CD14-positive monocyte (primary cell): ENCODE data around the gene SLC25A26. TPM values are rescaled to one million over a fixed set of nuclear protein-coding genes. Genes with fewer than 3 reads are reported as not detected.

Experiments used
- DNase-seq, 3 donors: peaks; one replicate each; pipeline ENCODE4 v3.0.0-alpha.2; 2011 to 2022
- H2AFZ ChIP-seq: 2 replicates; pipeline ENCODE4 v1.6.0; 2012; ENCODE audit warnings: mild to moderate bottlenecking, low read depth, low read length, inconsistent platforms; ENCODE audit not compliant: insufficient read depth, poor library complexity, severe bottlenecking
- H3K27ac ChIP-seq, 2 donors: 1 replicate in 1 of 2; 2 replicates in 1 of 2; pipeline ENCODE4 v1.5.1; 2012 to 2013; ENCODE audit warnings: low read length in 2 of 2, control low read depth in 1 of 2, inconsistent platforms in 1 of 2, low read depth in 1 of 2, mild to moderate bottlenecking in 1 of 2
- H3K27me3 ChIP-seq, 2 donors: one replicate each; pipeline versions ENCODE4 v1.6.0 to v1.6.1; 2011 to 2013; ENCODE audit warnings: low read length in 2 of 2; ENCODE audit not compliant: control insufficient read depth in 2 of 2, insufficient read depth in 2 of 2
- H3K36me3 ChIP-seq, 2 donors: replicated peaks in 1 of 2; 1 replicate in 1 of 2; 2 replicates in 1 of 2; pipeline versions ENCODE4 v1.5.1 to v1.6.1; 2012 to 2013; ENCODE audit warnings: low read length in 2 of 2, control low read depth in 1 of 2, inconsistent platforms in 1 of 2, mild to moderate bottlenecking in 1 of 2; ENCODE audit not compliant: insufficient read depth in 2 of 2, control insufficient read depth in 1 of 2
- H3K4me1 ChIP-seq, 2 donors: 1 replicate in 1 of 2; 2 replicates in 1 of 2; pipeline versions ENCODE4 v1.5.1 to v1.6.1; 2012 to 2013; ENCODE audit warnings: low read length in 2 of 2, control low read depth in 1 of 2, inconsistent platforms in 1 of 2, mild to moderate bottlenecking in 1 of 2, moderate library complexity in 1 of 2; ENCODE audit not compliant: insufficient read depth in 2 of 2, control insufficient read depth in 1 of 2
- H3K4me2 ChIP-seq: replicated peaks from 2 replicates; pipeline ENCODE3; 2012; ENCODE audit warnings: low read length, moderate library complexity, mild to moderate bottlenecking; ENCODE audit not compliant: poor library complexity, severe bottlenecking; ENCODE audit errors: extremely low read depth
- H3K4me3 ChIP-seq, 3 experiments: fragments of 200-600 bp in 1 of 3; sonication (generic) in 1 of 3; replicated peaks in 1 of 3; 1 replicate in 2 of 3; 2 replicates in 1 of 3; pipeline ENCODE4 v1.5.1; 2011 to 2013; ENCODE audit warnings: low read length in 3 of 3, mild to moderate bottlenecking in 3 of 3, control low read depth in 2 of 3, low read depth in 2 of 3, inconsistent platforms in 1 of 3, moderate library complexity in 1 of 3
- H3K79me2 ChIP-seq: 2 replicates; pipeline ENCODE4 v1.6.0; 2012; ENCODE audit warnings: mild to moderate bottlenecking, control low read depth, inconsistent platforms, low read length, moderate library complexity; ENCODE audit not compliant: insufficient read depth
- H3K9ac ChIP-seq: 2 replicates; pipeline ENCODE4 v1.6.0; 2017; ENCODE audit warnings: low read length, mild to moderate bottlenecking; ENCODE audit not compliant: insufficient read depth, poor library complexity, severe bottlenecking
- H3K9me3 ChIP-seq, 2 donors: replicated peaks in 1 of 2; 1 replicate in 1 of 2; 2 replicates in 1 of 2; pipeline versions ENCODE4 v1.5.1 to v1.6.1; 2012 to 2013; ENCODE audit warnings: low read length in 2 of 2, control low read depth in 1 of 2; ENCODE audit not compliant: control insufficient read depth in 1 of 2, insufficient read depth in 1 of 2
- H4K20me1 ChIP-seq: 2 replicates; pipeline ENCODE4 v1.6.0; 2012; ENCODE audit warnings: mild to moderate bottlenecking, low read length, control low read depth, moderate library complexity; ENCODE audit not compliant: insufficient read depth
- H3K27ac Mint-ChIP-seq, 7 donors: one replicate each; pipeline ENCODE4 v1.8.0; 2020; ENCODE audit warnings: mild to moderate bottlenecking in 7 of 7, mixed read lengths in 7 of 7, moderate library complexity in 6 of 7, inconsistent platforms in 2 of 7
- H3K27me3 Mint-ChIP-seq, 3 donors: one replicate each; pipeline ENCODE4 v1.8.0; 2021 to 2022; ENCODE audit warnings: low read depth in 3 of 3, mild to moderate bottlenecking in 3 of 3, mixed read lengths in 3 of 3, moderate library complexity in 3 of 3, inconsistent platforms in 1 of 3
- H3K36me3 Mint-ChIP-seq, 2 donors: one replicate each; pipeline ENCODE4 v1.8.0; 2020; ENCODE audit warnings: mixed read lengths in 2 of 2, inconsistent platforms in 1 of 2, mild to moderate bottlenecking in 1 of 2
- H3K4me1 Mint-ChIP-seq: one replicate; pipeline ENCODE4 v1.8.0; 2020; ENCODE audit warnings: mild to moderate bottlenecking, mixed read lengths
- H3K4me3 Mint-ChIP-seq, 2 donors: one replicate each; pipeline ENCODE4 v1.8.0; 2020; ENCODE audit warnings: mild to moderate bottlenecking in 2 of 2, mixed read lengths in 2 of 2, moderate library complexity in 1 of 2
- H3K9me3 Mint-ChIP-seq, 7 donors: one replicate each; pipeline ENCODE4 v1.8.0; 2020 to 2022; ENCODE audit warnings: mixed read lengths in 7 of 7, mild to moderate bottlenecking in 6 of 7, moderate library complexity in 6 of 7, inconsistent platforms in 2 of 7
- CTCF ChIP-seq: fragments of 200-600 bp; IDR thresholded peaks from one replicate; pipeline ENCODE4 v1.8.0; 2022; ENCODE audit warnings: antibody characterized with exemption, mild to moderate bottlenecking
- WGBS: methylation state at CpG from one replicate; pipeline ENCODE4 v1.1.5; 2013; ENCODE audit warnings: missing lambda C conversion rate; ENCODE audit not compliant: insufficient coverage; 5-methylcytosine and 5-hydroxymethylcytosine counted together
- intact Hi-C, 2 donors: fragments of 100-400 bp; cut with micrococcal nuclease; formaldehyde crosslinking; loops; one replicate each; pipeline versions ENCODE4 v1.15.0 to v1.15.1; 2023
- polyA plus RNA-seq, 3 donors: library from polyadenylated mRNA; depleted of rRNA in 1 of 3; unstranded in 2 of 3; stranded (reverse) in 1 of 3; fragments of 300-500 nt in 2 of 3; fragments of >200 nt in 1 of 3; fragmentation: Illumina TruSeq in 2 of 3; gene quantifications; 1 replicate in 2 of 3; 2 replicates in 1 of 3; pipeline ENCODE4 v1.2.3, GENCODE V29; 2012 to 2021

SLC25A26 gene
- polyA plus RNA-seq, 3 donors: 11.6 to 23.0 (median 14.4) TPM

GRCh38 chr3:66267906-66268305 lies 47.1 kb downstream of the SLC25A26 start:
- no peak overlapping the region for H3K4me3 Mint-ChIP-seq
- no peaks in the 10 kb centered on the region for H3K36me3 ChIP-seq
- no peaks in the 10 kb centered on the region for H3K4me1 ChIP-seq
- H3K4me2 ChIP-seq: no peak overlapping the region
- peaks cover 0 to 2% (median 0%) of the 10 kb centered on the region in 7 donors for H3K9me3 Mint-ChIP-seq
- H3K27ac ChIP-seq: no peak overlapping the region
- TF ChIP-seq CTCF: no peak
- H3K9ac ChIP-seq: no peak overlapping the region
- no peak overlapping the region for H3K4me3 ChIP-seq
- H3K27me3 Mint-ChIP-seq: no peaks in the 10 kb centered on the region
- H3K36me3 Mint-ChIP-seq: peaks cover 11 to 14% of the 10 kb centered on the region in 2 donors
- H4K20me1 ChIP-seq: no peaks in the 10 kb centered on the region
- WGBS: no CpG with 5 or more reads among the region's 5 CpGs
- intact Hi-C loops: no loop called here
- H3K79me2 ChIP-seq: no peaks in the 10 kb centered on the region
- H2AFZ ChIP-seq: no peak overlapping the region
- H3K9me3 ChIP-seq: no peaks in the 10 kb centered on the region
- DNase-seq: no peak
- no peaks in the 10 kb centered on the region for H3K27me3 ChIP-seq
- H3K27ac Mint-ChIP-seq: no peak overlapping the region
- no peaks in the 10 kb centered on the region for H3K4me1 Mint-ChIP-seq

DNA sequence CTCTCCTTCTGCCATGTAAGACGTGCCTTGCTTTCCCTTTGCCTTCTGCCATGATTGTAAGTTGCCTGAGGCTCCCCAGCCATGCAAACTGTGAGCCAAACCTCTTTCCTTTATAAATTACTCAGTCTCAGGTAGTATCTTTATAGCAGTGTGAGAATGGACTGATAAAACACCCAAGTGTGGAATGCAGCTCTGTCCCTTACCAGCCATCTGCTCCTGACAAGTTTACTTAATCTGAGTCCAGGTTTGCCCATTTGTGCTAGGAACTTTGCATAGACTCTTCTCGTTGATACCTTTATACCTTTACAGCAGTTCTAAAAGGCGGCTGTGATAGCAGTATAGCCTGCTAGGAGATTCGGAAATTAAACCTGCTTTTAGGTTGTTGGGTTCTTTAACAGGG lies 48.1 kb downstream of the SLC25A26 start:
- no peak for DNase-seq
- Mint-ChIP-seq H3K36me3 (peaks cover 11 to 13% of the 10 kb centered on the region in 2 donors), H3K4me1 (no peaks in the 10 kb centered on the region), H3K4me3 (no peak overlapping the region), H3K27me3 (no peaks in the 10 kb centered on the region), H3K27ac (no peak overlapping the region), H3K9me3 (peaks cover 0 to 2% (median 0%) of the 10 kb centered on the region in 7 donors)
- no peak overlapping the region for H3K4me3 ChIP-seq
- H4K20me1 ChIP-seq: no peaks in the 10 kb centered on the region
- intact Hi-C loops: no loop called here
- H2AFZ ChIP-seq: no peak overlapping the region
- no peak overlapping the region for H3K27ac ChIP-seq
- H3K79me2 ChIP-seq: no peaks in the 10 kb centered on the region
- H3K9me3 ChIP-seq: no peaks in the 10 kb centered on the region
- no CpG with 5 or more reads among the region's 4 CpGs for WGBS
- no peak for TF ChIP-seq CTCF
- no peak overlapping the region for H3K9ac ChIP-seq
- no peak overlapping the region for H3K4me2 ChIP-seq
- H3K36me3 ChIP-seq: no peaks in the 10 kb centered on the region
- H3K4me1 ChIP-seq: no peaks in the 10 kb centered on the region
- H3K27me3 ChIP-seq: no peaks in the 10 kb centered on the region
